AG09319 (cell line): ENCODE data around the gene RCSD1.

ENCODE experiments used
- DNase-seq: peaks from one replicate; pipeline ENCODE4 v3.0.0-alpha.2; 2010; ENCODE audit warnings: low read depth; ENCODE audit errors: extremely low read depth
- TF ChIP-seq, protein P1 (sequence below): IDR thresholded peaks from 2 replicates; pipeline ENCODE4 v1.5.1; 2011; ENCODE audit warnings: low read depth, mild to moderate bottlenecking, inconsistent platforms, low read length, moderate library complexity

The RCSD1 gene

DNA sequence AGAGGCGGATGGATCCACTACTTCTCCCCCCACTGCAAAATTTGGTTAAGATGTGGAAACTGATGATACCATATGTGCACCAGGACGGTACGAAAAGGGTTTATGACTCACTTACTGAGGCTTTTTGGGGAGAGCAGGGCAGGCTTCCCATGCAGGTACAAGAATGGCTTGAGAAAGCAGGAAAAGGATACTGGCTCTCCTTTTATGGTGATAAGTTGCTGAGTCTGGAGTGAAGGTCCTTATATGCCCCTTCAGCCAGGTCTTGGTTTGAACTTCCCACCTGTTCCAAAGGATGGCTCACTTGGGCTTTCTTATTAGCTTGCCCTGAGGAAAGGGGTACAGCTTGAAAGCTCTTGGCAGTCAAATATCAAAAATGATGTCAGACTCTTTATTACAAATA is 114.9 kb downstream of the RCSD1 start:
- TF ChIP-seq, protein P1, sequence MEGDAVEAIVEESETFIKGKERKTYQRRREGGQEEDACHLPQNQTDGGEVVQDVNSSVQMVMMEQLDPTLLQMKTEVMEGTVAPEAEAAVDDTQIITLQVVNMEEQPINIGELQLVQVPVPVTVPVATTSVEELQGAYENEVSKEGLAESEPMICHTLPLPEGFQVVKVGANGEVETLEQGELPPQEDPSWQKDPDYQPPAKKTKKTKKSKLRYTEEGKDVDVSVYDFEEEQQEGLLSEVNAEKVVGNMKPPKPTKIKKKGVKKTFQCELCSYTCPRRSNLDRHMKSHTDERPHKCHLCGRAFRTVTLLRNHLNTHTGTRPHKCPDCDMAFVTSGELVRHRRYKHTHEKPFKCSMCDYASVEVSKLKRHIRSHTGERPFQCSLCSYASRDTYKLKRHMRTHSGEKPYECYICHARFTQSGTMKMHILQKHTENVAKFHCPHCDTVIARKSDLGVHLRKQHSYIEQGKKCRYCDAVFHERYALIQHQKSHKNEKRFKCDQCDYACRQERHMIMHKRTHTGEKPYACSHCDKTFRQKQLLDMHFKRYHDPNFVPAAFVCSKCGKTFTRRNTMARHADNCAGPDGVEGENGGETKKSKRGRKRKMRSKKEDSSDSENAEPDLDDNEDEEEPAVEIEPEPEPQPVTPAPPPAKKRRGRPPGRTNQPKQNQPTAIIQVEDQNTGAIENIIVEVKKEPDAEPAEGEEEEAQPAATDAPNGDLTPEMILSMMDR, result no peak
- no peak for DNase-seq

DNA sequence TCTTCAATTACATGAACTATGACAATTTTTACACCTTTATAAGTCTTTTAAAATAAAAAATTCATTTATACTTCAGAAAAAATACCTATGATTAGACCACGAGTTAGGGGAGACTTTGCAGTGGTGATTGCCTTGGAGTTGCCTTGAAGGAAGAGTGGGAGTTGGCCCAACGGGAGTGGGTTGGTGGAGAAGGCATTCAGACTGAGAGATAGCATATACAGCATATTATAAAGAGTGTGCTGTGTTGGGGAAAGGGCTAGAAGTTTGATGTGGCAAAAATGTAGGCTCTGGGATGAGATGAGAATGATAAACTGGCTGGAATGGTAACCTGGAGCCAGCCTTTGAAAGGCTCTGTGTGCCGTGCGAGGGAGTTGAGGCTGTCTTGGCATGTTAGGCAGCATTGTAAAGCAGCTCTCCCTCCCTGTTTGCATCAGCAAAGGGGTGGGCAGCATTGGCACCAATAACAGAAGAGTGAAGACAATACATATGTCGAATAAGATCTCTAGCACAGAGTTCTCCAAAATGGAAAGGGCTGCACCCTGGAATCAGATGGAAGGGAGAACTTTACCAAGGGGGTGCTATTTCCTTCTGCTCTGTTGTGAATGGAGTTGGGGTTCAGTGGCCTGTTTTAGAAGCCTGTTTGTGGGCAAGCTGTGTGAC is 116.1 kb downstream of the RCSD1 start:
- no peak for DNase-seq
- TF ChIP-seq, protein P1, result no peak

DNA sequence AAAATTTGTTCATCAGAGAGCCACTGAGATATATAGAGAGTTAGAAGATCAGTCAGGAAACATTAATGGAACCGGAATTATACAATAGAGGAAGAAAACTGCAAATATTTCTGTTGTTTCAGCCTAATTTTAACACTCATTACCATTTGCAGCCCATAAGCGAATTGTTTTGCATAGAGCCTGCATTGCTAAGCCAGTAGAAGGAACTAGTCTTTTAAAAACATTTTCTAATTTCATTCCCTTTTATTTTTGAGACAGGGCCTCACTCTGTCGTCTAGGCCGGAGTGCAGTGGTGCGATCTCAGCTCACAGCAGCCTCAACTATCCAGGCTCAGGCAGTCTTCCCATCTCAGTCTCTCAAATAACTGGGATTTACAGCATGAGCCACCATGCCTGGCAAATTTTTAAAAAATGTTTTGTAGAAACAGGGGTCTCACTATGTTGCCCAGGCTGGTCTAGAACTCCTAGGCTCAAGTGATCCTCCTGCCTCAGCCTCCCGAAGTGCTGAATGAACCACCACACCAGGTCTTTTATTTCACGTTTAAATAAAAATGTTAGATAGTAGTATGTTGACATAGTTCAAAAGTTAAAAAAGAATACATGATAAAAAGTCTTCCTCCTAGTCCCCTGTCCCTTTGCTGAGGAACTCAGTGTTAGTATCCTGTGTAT is 117.1 kb downstream of the RCSD1 start:
- no peak for DNase-seq
- TF ChIP-seq, protein P1, result no peak

DNA sequence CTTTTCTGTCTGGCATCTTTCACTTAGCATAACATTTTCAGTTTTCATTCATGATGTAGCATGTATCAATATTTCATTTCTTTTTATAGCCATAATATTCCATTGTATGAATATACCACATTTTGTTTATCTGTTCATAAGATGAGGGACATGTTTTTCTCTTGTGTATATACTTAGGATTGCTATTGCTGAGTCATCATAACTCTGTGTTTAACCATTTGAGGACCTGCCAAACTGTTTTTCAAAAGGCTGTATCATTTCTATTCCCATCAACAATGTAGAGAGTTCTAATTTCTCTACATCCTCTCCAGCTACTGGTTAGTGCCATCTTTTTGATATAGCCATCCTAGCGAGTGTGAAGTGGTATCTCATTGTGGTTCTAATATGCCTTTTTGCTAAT is 118.0 kb downstream of the RCSD1 start:
- TF ChIP-seq, protein P1, result no peak
- DNase-seq, result no peak

DNA sequence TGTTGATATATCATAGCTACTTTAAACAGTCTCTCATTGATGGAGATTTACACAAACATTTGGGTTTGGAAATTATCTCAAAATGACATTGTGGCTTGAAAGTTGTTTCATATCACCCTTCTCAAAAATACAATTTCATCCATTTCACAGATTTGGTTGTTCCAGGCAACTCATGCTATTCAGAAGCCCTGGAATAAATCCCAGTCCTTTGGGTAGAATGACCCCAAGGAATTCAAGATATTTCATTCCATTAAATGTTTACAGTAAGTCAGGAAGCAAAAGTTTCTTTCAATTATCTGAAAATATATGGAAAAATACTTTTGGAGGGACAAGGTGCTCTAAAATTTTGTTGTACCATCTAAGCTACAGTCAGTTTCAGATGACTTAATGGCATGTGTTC is 118.9 kb downstream of the RCSD1 start:
- TF ChIP-seq, protein P1, result no peak
- no peak for DNase-seq

DNA sequence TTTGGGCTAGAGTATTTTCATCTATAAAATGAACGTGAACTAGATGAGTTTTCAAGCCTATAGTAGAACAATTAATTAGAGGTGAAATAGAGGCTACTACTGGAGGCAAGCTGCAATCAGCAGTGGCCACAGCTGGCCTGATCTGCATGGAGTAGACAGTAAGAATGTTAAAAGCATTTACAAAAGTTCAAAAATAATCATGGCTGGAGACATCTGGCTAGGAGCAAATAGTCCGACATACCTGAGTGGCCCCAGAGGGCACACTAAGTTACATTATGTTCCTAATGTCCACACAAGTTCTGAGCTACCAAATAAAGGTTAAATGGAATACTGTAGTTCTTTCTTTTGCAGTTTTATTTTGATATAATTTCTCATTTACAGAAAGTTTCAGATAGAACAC is 119.7 kb downstream of the RCSD1 start:
- no peak for DNase-seq
- TF ChIP-seq, protein P1, result no peak

DNA sequence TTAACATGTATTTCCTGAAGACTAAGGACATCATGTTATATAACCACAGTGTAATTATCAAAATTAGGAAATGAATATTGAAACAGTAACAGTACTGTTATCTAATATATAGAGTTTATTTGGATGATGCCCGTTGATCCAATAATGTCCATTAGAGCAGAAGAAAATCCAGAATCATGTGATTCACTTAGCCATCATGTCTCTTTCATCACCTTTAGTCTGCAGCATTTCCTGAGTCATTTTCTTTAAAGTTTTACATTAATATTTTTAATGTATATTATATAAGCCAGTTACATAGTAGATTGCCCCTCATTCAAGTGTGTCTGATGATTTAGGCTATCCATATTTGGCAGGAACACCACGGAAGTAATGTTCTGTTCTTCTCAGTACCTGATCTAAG is 120.6 kb downstream of the RCSD1 start:
- no peak for DNase-seq
- TF ChIP-seq, protein P1, result no peak
